NCI-H2029 treated with DMSO at 0.1 percent for 48 hours (cell line): Measurements from ENCODE around the gene STRN3.
"Not testable (repeated sequence)": the region's sequence is repeated elsewhere in the genome, so short reads cannot be mapped to it uniquely, and the experiment has no call there.

Experiments
- DNase-seq: peaks from one replicate; lab custom pipeline; 2025; lab: John Stamatoyannopoulos, UW

The STRN3 gene

DNA sequence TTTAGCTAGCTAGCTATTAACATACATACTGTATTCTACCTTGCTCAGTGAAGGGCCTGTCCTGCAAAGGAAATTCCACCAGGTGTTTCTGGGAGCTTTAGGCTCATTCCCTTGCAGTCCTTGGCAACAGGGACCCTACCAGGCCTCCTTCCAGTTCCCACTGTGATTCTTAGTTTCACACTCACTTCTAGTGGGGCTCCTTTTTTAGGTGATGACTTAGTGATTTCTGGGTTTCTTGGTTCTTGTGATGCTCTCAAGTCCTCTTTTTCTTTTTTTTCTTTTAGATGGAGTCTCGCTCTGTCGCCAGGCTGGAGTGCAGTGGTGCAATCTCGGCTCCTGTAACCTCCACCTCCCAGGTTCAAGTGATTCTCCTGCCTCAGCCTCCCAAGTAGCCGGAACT lies 10.4 kb upstream of the STRN3 start:
- no peak for DNase-seq

DNA sequence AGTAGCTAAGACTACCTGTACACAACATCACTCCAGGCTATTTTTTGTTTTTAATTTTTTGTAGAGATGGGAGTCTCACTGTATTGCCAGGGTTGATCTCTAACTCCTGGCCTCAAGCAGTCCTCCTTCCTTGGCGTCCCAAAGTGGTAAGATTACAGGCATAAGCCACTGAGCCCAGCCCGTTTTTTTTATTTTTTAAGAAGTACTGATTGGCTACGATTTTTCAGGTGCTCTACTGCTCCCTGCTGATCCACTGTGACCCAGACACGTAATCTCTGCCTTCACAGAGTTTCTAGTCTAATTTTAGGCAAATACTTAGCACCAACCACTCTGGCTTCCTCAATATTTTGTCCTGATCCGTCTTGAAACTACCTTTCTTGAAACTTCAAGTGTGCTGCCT lies 4.3 kb upstream of the STRN3 start:
- no peak for DNase-seq

DNA sequence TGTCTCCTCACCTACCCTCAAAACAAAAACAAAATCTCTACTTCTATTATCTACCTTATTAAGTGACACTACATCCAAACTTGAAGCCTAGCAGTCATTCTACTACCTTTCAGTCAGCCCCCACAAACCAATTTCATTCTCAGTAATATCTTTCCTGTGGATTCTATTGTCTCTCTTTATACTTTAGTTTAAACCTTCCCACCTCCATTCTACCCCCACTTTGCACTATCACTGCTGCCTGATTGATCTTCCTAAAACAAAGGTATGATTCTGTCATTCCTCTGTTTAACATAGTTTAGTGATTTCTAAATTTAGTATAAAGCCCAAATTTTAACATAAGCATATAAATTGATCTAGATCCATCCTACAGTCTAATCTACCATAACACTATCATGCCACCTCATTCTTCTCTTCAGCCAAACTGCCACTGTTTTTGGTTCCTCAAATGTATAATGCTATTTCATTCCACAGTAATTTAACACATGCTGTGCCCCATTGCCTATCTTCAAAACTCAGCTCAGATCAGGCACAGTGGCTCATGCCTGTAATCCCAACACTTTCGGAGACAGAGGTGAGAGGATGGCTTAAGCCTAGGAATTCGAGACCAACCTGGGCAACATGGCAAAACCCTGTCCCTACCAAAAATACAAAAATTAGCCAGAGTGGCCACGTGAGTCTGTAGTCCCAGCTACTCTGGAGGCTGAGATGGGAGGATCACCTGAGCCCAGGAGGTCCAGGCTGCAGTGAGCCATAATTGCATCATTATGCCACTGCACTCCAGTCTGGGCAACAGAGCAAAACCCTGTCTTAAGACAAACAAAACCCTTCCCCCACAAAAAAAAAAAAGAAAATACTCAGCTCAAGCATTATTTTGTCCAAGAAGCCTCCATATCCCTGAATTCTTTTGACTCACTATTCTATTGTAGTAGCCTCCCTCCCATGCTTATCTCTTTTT lies 3.1 kb upstream of the STRN3 start:
- no peak for DNase-seq

DNA sequence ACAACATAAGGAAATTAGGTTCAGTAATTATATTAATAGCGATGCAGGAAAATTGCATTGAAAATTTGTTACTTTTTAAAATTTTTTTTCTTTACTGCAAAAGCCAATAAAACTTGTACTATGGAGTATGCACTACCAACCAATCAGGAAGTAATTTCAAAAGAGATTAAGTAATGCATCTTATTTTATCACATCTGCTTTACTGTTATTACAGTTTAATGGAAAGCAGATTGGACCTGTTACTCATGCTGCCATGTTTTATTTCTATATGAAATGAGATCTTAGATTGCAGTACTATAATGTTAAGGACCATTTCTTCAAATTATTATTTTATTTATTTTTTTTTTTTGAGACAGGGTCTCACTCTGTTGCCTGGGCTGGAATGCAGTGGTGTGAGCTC lies 1.7 kb upstream of the STRN3 start:
- DNase-seq: no peak

DNA sequence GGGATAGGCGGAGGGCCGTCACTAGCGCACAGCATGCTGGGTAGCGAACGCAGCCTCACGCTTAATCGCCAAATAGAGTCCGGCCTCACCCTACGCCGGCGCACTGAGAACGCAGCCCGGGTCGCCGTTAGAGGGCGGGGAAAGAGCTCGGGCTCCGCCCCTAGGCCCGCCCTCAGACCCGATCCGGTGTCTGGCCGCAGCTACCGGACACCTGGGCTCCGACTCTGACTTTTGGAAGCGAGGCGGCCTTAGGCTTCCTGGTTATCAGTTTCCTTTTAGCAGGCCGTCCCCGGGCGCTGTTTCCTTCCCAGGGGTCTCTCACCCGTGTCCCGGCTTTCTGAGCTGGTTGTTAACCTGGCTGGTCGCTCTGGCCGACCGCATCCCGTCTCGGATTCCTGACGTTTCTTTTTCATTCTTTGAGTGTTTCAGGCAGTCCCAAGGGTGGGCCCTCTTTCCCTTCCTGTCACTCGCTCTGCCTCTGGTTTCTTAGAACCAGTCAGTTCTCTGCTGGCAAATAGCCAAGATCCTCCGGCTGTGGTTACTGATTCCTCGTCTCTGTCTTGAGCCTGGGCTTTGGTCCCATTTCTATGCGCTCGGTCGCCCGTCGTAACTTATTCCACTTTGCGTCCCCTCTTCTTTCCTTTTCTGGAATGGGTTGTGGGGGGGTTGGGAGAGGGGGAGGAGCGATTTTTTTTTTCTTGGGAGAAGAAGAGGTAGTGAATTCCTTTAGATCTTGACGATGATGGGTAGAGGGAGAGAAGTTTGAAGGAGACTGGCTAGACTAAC lies 464 bp upstream of the STRN3 start:
- DNase-seq: peak; percentile 99

DNA sequence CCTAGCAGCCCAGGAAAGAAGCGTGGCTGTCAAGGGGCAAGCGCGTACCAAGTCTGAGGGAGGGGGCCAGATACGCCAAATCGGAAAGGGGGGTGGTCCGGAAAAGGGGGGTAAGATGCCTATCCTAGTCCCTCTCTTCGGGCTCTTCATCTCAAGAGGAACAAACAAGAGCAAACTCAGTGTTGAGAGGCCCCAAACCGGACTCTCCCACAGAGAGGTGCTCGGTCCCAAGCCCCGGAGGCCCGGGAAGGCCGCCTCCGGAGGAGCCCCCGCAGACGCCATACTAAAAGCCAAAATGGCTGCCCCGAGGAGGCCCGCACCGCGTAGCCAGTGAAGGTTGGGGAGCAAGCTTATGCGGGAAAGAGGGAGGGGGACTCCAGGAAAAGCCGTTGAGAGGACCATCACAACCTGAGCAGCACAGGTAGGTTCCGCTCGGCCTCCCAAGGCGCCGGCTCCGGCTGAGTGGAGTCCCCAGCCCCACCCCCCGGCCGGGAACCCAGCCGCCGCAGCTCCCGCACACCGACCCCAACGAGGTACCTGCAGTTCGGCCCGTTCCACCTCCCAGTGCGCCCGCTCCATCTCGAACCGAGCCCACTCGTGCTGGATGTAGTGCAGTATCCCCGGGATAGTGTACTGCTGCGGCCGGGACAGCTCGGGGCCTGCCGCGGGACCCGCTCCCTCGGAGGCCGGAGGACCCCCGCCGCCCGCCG lies 657 bp downstream of the STRN3 start, which contains the start of gene AP4S1:
TSS of gene AP4S1 (plus strand) at position 283 of the 710 bp plus-strand sequence. CDS start 40,548 bp downstream, outside the sequence.
- DNase-seq: no peak

DNA sequence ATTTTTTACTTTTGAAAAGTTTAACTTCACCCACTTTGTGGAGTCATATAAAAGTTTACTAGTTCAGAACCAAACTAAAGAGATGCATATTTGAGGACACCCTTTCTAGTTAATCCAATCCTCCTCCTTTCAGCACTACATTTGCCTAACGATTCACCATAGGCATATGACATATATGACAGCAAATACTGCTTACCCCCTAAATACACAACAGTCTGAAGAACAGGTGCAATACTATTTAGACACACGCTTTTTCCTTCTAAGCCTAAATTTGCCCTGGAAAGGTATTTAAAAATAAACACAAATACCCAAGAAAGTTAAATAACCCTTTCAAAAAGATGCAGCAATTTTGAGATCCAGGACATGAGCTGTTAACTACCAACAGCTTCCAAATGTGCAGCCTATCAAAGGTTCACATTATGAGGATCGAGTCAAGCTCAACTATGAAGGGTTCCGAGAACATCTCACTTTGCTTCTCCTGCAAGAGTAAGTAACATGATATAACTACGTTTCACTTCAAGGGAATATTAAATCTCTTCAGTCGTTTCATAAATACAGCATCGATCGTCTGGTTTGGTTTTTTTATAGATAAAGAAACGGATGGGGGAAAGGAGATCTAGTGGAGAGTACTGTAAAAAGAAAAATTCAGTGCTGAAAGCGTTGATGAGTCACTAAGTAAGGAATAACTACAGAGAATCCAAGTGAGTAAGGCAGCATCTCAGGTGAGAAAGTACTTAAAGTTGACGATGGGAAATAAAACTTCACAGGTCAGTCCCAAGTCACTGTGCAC lies 1.4 kb downstream of the STRN3 start:
- peak; percentile 80 for DNase-seq

DNA sequence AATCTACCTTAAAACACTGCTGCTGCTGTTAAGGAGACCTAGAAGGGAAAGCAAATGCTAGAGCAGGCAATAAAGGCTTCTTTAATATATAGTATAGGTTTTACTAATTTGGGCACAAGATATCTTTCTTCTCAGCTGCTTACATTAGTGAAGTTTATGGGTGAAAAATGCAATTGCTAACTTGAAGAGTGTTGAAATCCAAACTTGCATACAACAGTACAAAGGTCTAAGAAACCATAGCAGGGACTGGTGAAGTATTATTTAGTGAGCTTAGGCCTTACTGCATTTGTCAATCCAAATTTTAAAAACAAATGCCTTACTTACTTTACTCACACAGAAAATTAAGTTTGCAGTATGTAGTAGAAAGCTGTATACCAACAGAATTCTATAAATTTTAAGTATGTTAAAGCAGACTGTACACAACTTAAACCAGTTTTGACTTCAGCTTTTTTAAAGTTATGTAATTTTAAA lies 2.1 kb downstream of the STRN3 start:
- DNase-seq: no peak

DNA sequence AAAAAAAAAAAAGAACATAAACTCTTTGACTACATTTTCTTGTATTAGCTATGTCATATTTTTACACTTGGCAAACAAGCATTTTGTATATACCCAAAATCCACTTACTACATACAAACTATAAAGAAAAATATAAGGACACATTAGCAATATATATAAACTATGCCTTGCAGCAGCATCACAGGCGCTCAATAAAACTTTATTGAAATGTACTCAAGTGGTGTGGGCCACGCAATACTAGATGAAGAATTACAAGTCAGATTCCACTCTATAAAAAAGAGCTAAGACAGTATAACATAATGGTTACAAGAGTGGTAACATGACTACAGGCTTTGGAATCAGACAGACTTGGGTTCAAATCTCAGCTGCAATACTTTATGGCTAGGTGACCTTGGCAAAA lies 3.8 kb downstream of the STRN3 start:
- DNase-seq: no peak

DNA sequence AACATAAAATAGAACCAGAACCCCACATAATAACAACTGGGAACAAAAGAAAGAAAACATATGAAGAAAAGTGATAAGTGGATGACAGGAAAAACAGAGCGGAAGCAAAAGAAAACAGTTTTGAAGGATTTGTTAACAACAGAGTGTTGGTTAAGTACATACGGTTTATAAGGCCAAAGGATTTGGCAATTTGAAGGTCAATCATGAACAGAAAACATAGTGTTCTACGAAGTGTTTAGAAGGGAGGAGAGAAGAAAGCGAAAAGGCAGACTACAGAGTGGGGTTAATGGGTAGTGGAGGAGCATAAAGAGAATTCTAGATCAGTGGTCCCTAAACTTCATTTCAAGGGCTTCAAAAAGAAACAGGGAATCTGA lies 4.6 kb downstream of the STRN3 start:
- no peak for DNase-seq

DNA sequence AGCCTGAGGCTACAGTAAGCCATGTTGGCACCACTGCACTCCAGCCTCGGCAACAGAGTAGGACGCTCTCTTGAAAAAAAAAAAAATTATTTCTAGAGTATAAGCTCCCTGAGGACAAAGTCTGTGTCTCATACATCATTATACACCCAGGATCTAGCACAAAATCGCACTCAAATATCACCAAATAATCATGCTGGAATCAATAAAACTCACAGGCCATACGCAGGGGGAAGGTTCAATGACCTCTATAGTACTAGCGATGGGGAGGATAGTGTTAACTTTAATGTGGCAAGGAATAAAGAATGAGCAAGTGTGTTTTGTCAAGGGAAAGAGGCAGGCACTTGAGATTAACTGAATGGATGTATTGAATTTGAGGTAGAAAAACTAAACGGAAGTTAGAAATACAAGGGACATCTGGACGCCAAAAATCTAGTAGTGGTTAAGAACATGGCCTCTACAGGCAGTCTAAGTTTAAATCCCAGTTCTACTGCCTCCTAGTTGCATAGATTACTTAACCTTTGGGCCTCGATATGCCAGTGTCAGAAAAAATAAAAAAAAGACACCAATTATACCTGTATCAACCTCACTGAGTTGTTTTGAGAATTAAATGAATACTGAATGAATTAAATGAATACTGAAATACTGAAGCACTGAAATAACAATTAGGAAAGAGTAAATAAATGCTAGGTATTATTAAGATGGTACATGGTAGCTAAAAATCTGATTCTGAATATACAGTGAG lies 5.2 kb downstream of the STRN3 start:
- no peak for DNase-seq

DNA sequence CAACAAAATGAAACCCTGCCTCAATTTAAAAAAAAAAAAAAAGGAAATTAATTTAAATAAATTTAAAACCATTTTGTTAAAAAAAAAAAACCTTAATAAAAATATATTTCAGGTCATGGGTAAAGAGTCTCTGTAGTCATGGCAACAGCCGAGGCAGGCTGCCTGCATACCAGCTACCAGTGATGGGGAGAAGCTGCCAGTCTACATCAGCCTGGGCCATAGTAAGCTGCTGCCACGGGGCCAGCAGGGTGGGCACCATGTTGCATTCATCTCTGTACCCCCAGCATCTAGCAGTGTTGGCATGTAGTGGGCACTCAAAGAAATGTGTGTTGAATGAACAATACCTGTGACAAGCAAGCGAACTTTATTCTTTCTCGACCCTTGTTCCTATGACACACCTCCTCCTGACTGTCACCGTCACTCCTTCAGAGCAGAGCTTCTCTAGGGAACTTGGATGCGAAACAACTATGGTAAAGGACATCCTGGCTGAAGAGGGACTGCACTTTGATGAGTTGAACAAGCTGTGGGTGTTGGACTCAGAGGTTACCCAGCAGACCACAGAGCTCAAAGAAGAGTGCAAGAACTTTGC lies 8.0 kb downstream of the STRN3 start:
- no peak for DNase-seq

DNA sequence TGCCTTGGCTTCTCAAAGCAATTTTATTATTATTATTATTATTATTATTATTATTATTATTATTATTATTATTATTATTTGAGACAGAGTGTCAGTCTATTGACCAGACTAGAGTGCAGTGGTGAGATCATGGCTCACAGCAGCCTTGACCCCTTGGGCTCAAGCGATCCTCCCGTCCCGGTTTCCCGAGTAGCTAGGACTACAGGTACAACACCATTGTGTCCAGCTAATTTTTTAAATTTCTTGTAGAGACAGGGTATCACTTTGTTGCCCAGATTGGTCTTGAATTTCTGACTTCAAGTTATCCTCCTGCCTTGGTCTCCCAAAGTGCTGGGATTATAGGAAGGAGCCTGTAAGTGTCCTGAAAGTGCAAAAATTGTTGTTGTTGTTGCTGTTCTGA lies 12.3 kb downstream of the STRN3 start:
- DNase-seq: no peak

DNA sequence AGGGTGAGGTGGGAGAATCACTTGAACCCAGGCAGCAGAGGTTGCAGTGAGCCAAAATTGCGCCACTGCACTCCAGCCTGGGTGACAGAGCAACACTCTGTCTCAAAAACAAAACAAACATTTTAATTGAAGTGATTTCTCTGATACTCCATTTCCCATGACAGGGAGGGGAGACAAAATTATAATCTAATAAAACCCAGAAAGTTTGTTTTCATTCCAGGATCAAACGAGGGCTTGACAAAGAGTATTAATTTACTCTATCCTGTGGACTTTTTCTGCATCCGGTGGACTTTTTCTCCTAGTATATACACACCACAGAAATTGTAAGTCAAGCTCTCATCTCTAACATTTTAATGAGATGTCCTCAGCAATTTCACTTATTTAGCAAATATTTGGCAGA lies 15.2 kb downstream of the STRN3 start:
- DNase-seq: no peak

DNA sequence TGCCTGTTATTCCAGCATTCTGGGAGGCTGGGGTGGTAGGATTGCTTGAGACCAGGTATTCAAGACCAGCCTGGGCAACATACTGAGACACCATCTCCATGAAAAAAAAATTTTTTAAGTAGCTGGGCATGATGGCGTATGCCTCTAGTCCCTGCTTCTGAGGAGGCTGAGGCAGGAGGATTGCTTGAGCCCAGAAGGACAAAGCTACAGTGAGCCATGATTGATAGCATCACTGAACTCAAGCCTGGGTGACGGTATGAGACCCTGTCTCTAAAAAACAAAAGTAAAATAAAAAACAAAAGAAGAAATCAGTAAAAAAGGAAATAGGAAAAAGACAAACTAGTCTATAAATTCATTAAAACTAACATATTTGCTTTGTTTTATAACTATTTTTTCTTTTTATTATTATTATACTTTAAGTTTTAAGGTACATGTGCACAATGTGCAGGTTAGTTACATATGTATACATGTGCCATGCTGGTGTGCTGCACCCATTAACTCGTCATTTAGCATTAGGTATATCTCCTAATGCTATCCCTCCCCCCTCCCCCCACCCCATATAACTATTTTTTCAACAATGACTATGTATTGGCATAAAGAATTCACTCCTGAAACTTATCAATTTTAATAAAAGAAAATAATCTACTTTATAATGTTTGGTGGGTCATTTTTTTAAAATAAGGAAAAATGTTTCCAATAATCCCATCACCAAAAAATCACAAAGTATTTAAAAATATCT lies 16.2 kb downstream of the STRN3 start:
- no peak for DNase-seq

DNA sequence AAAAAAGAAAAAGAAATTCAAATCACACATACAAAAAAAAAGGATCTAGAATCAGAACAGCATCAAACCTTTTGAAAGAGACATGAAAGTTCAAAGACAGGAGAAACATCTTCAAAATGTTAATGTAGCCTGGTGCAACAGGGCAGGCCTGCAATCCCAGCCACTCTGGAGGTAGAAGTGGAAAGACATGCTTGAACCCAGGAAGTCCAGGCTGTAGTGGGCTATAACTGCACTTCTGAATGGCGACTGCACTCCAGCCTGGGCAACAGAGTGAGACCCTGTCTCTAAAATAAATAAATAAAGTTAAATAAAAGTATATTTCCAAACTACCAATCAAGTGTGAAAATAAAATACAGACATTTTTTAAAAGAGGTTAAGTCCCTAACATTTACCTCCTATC lies 19.5 kb downstream of the STRN3 start:
- no peak for DNase-seq

DNA sequence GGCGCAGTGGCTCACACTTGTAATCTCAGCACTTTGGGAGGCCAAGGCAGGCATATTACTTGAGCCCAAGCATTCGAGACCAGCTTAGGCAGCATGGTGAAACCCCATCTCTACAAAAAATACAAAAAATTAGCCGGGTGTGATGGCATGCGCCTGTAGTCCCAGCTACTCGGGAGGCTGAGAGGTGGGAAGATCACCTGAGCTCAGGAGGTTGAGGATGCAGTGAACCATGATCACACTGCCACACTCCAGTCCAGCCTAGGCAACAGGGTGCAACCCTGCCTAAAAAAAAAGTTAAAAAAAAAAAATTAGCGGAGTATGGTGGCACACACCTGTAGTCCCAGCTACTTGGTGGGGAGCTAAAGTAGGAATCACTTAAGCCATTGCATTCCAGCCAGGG lies 22.2 kb downstream of the STRN3 start:
- not testable (repeated sequence) for DNase-seq

DNA sequence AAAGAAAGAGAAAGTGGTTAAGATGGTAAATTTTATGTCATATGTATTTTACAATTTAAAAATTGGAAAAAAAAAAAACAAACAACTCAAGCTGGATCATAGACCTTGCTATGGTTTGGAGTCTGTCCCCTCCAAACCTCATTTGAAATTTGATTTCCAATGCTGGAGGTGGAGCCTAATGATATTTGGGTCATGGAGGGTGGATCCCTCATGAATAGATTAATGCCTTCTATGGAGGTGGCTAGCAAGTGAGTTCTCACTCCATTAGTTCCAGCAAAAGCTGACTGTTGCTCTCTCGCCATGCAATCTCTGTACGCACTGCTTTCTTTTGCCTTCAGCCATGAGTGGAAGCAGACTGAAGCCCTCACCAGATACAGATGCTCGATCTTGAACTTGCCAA lies 22.9 kb downstream of the STRN3 start:
- DNase-seq: no peak

DNA sequence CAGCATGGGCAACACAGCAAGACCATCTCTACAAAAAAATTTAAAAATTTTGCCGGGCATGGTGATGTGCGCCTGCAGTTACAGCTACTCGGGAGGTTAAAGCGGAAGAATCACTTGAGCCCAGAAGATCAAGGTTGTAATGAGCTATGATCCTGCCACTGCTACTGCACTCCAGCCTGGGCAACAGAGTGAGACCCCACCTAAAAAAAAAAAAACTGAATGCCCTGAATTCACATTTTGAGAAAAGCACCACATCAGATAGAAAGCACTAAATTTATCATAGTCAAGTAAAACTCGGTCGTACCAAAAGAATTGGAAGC lies 24.9 kb downstream of the STRN3 start:
- DNase-seq: no peak
